ENCODE measurements around the gene POLR3E.

The POLR3E gene

GRCh38 chr16:22380529-22380928, 83.3 kb downstream of the POLR3E start:
- DNase-seq: no peak
- intact Hi-C loops (cut with DNase I): no loop called here

GRCh38 chr16:22381392-22381791, 84.2 kb downstream of the POLR3E start:
- intact Hi-C loops (cut with DNase I): no loop called here
- no peak for DNase-seq

DNA sequence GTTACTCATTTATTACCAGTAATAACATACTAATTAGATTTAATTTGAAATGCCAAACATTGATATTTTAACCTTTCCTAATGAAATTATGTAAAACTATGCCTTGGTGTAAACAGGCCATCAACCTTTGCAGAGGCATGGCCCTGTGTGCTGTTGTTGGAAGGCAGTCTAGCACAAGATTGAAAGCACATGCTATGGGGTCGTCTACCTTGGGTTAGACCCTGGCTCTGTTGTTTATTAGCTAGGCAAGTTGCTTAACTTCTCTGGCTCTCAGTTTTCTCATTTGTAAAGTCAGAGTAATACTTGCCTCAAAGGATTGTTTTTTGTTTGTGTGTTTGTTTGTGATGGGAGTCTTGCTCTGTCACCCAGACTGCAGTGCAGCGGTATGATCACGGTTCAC, 86.6 kb downstream of the POLR3E start:
- DNase-seq: no peak
- intact Hi-C loops (cut with DNase I): no loop called here
